SK-N-SH (cell line): ENCODE data around the gene NLRP1. TPM values are rescaled to one million over a fixed set of nuclear protein-coding genes. Genes with fewer than 3 reads are reported as not detected.

ENCODE experiments used
- CTCF ChIA-PET: fragments of 300-600, 350-600 bp; formaldehyde crosslinking; extraction: SDS; loops from one replicate; lab custom pipeline; 2021; lab: Yijun Ruan, JAX
- POLR2A ChIA-PET: fragments of 350-600 bp; sonication (Branson Sonifier 250); formaldehyde crosslinking; extraction: SDS; loops from one replicate; lab custom pipeline; 2020; ENCODE audit warnings: antibody characterized with exemption, inconsistent platforms; lab: Yijun Ruan, JAX
- DNase-seq: peaks from one replicate; pipeline ENCODE4 v3.0.0; 2012
- H2AFZ ChIP-seq: fragments of 200-600 bp; sonication (generic); 2 replicates; pipeline ENCODE4 v1.8.1; 2016; ENCODE audit warnings: antibody characterized with exemption, mild to moderate bottlenecking, low read depth
- H3F3A ChIP-seq: fragments of 200-600 bp; sonication (generic); replicated peaks from 2 replicates; pipeline ENCODE3; 2016; ENCODE audit warnings: antibody characterized with exemption, mild to moderate bottlenecking; ENCODE audit not compliant: insufficient read depth
- H3K27ac ChIP-seq, 2 experiments: fragments of 200-500 bp in 1 of 2; fragments of 200-600 bp in 1 of 2; sonication (Bioruptor generic) in 1 of 2; sonication (generic), shearing (Covaris generic) in 1 of 2; 2 replicates each; pipeline versions ENCODE4 v1.5.1 to v1.6.1; 2014 to 2016; ENCODE audit warnings: low read depth in 2 of 2, inconsistent platforms in 1 of 2, low read length in 1 of 2, mild to moderate bottlenecking in 1 of 2, mixed read lengths in 1 of 2
- H3K27me3 ChIP-seq: fragments of 200-600 bp; sonication (generic), shearing (Covaris generic); 2 replicates; pipeline ENCODE4 v1.6.1; 2016; ENCODE audit warnings: mixed run types; ENCODE audit not compliant: insufficient read depth
- H3K36me3 ChIP-seq, 2 experiments: fragments of 200-500 bp in 1 of 2; fragments of 200-600 bp in 1 of 2; sonication (Bioruptor generic) in 1 of 2; sonication (generic) in 1 of 2; replicated peaks in 1 of 2; 2 replicates each; pipeline versions ENCODE3 to v1.5.1; 2014 to 2016; ENCODE audit warnings: low read length in 1 of 2, mild to moderate bottlenecking in 1 of 2; ENCODE audit not compliant: insufficient read depth in 2 of 2, control insufficient read depth in 1 of 2
- H3K4me1 ChIP-seq, 2 experiments: fragments of 200-500 bp in 1 of 2; fragments of 200-600 bp in 1 of 2; sonication (Bioruptor generic) in 1 of 2; sonication (generic), shearing (Covaris generic) in 1 of 2; 2 replicates each; pipeline versions ENCODE4 v1.5.1 to v1.6.1; 2014 to 2016; ENCODE audit warnings: low read depth in 1 of 2, low read length in 1 of 2, mixed run types in 1 of 2; ENCODE audit not compliant: insufficient read depth in 2 of 2, control insufficient read depth in 1 of 2
- H3K4me2 ChIP-seq: fragments of 200-600 bp; sonication (generic), shearing (Covaris generic); 2 replicates; pipeline ENCODE4 v1.6.1; 2017; ENCODE audit warnings: mixed run types
- H3K4me3 ChIP-seq, 2 experiments: fragments of 200-500 bp in 1 of 2; fragments of 200-600 bp in 1 of 2; sonication (Bioruptor generic) in 1 of 2; sonication (generic), shearing (Covaris generic) in 1 of 2; 2 replicates each; pipeline versions ENCODE4 v1.5.1 to v1.8.1; 2014 to 2016; ENCODE audit warnings: low read depth in 2 of 2, inconsistent platforms in 1 of 2, low read length in 1 of 2, mild to moderate bottlenecking in 1 of 2, mixed read lengths in 1 of 2, moderate library complexity in 1 of 2
- H3K79me2 ChIP-seq: fragments of 200-600 bp; sonication (generic); 2 replicates; pipeline ENCODE4 v1.8.1; 2017; ENCODE audit warnings: mild to moderate bottlenecking; ENCODE audit not compliant: insufficient read depth
- H3K9ac ChIP-seq: fragments of 200-600 bp; sonication (generic); 2 replicates; pipeline ENCODE4 v1.6.1; 2017; ENCODE audit warnings: mixed run types
- H3K9me2 ChIP-seq: fragments of 200-600 bp; sonication (generic); 2 replicates; pipeline ENCODE4 v1.6.1; 2017; ENCODE audit warnings: mixed run types
- H3K9me3 ChIP-seq: fragments of 200-600 bp; sonication (generic); 2 replicates; pipeline ENCODE4 v1.6.1; 2017; ENCODE audit warnings: mixed run types, mild to moderate bottlenecking, moderate library complexity
- H4K20me1 ChIP-seq: fragments of 200-600 bp; sonication (generic); 2 replicates; pipeline ENCODE4 v1.6.1; 2017; ENCODE audit warnings: mild to moderate bottlenecking, mixed run types; ENCODE audit not compliant: insufficient read depth
- FOSL2 ChIP-seq: IDR thresholded peaks from 2 replicates; pipeline ENCODE4 v1.4.0; 2012; ENCODE audit warnings: low read depth, mild to moderate bottlenecking, moderate library complexity, borderline replicate concordance
- FOXM1 ChIP-seq: IDR thresholded peaks from 2 replicates; pipeline ENCODE4 v1.4.0; 2012; ENCODE audit warnings: low read depth, mild to moderate bottlenecking
- MXI1 ChIP-seq: IDR thresholded peaks from 2 replicates; pipeline ENCODE4 v1.6.1; 2012; ENCODE audit warnings: mild to moderate bottlenecking, low read depth, low read length, improper control_type of control experiment
- POLR2AphosphoS5 ChIP-seq: IDR thresholded peaks from 2 replicates; pipeline ENCODE4 v1.6.1; 2012; ENCODE audit warnings: low read depth, low read length
- RAD21 ChIP-seq: IDR thresholded peaks from 2 replicates; pipeline ENCODE4 v1.6.1; 2012; ENCODE audit warnings: mild to moderate bottlenecking, low read length
- REST ChIP-seq: IDR thresholded peaks from 2 replicates; pipeline ENCODE4 v1.6.1; 2012; ENCODE audit warnings: mild to moderate bottlenecking, low read depth, low read length, moderate library complexity
- RXRA ChIP-seq: IDR thresholded peaks from 2 replicates; pipeline ENCODE4 v1.4.0; 2012; ENCODE audit warnings: low read depth, mild to moderate bottlenecking, borderline replicate concordance
- SMC3 ChIP-seq: IDR thresholded peaks from 2 replicates; pipeline ENCODE4 v1.6.1; 2012; ENCODE audit warnings: low read depth, low read length, improper control_type of control experiment
- USF2 ChIP-seq: fragments of 150-350 bp; IDR thresholded peaks from 2 replicates; pipeline ENCODE4 v1.6.1; 2017; ENCODE audit warnings: antibody characterized with exemption, low read length, low read depth, borderline replicate concordance
- ZBTB33 ChIP-seq: IDR thresholded peaks from 2 replicates; pipeline ENCODE4 v1.4.0; 2012; ENCODE audit warnings: low read depth, borderline replicate concordance
- WGBS: methylation state at CpG from one replicate; pipeline ENCODE4 v1.1.6; 2017; ENCODE audit warnings: low lambda C conversion rate; 5-methylcytosine and 5-hydroxymethylcytosine counted together
- polyA plus RNA-seq, 3 experiments: library from polyadenylated mRNA; depleted of rRNA; stranded (reverse); fragments of >200 nt; gene quantifications; 2 replicates each; pipeline ENCODE4 v1.2.3, GENCODE V29; 2012
- TF ChIP-seq, protein P1 (sequence below): IDR thresholded peaks from 2 replicates; pipeline ENCODE4; 2012
- TF ChIP-seq, protein P2 (sequence below): fragments of 200-600 bp; sonication (generic); IDR thresholded peaks from 2 replicates; pipeline ENCODE4 v1.6.1; 2017; ENCODE audit warnings: antibody characterized with exemption, mild to moderate bottlenecking, moderate library complexity

NLRP1 gene
- polyA plus RNA-seq, 1 of the 3 experiments (the other 2 are of a cell fraction), result 51.4 TPM

DNA sequence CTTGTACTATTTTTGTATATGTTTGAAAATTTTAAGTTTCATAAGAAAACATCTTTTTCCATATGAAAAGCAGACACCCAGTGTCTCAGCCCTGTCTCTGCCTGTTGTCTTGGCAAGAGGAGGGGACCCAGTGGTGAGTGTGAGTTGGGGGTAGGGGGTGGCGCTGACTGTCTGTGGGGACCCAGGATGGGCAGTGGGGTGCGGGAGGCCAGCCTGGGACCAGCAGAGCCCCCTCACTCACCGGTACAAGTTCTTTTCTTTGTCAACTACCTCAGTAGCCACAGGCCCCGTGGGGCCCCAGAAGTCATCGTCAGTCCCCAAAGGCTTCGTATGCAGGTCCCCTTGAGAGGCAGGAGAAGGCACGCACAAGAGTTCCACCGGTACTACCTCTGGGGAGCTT is 51.7 kb downstream of the NLRP1 start:
- peaks cover 8% of the 10 kb centered on the region for H3F3A ChIP-seq
- H2AFZ ChIP-seq, result no peak overlapping the region
- no peak overlapping the region for H3K9ac ChIP-seq
- no peak overlapping the region for H3K4me2 ChIP-seq
- TF ChIP-seq USF2, result no peak
- TF ChIP-seq RXRA, result no peak
- TF ChIP-seq, protein P1, sequence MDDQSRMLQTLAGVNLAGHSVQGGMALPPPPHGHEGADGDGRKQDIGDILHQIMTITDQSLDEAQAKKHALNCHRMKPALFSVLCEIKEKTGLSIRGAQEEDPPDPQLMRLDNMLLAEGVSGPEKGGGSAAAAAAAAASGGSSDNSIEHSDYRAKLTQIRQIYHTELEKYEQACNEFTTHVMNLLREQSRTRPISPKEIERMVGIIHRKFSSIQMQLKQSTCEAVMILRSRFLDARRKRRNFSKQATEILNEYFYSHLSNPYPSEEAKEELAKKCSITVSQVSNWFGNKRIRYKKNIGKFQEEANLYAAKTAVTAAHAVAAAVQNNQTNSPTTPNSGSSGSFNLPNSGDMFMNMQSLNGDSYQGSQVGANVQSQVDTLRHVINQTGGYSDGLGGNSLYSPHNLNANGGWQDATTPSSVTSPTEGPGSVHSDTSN, result no peak
- TF ChIP-seq POLR2AphosphoS5, result no peak
- TF ChIP-seq SMC3, result no peak
- no peak for TF ChIP-seq REST
- no peak for TF ChIP-seq FOSL2
- no peak for TF ChIP-seq ZBTB33
- no peak for TF ChIP-seq MXI1
- TF ChIP-seq FOXM1, result no peak
- TF ChIP-seq, protein P2, sequence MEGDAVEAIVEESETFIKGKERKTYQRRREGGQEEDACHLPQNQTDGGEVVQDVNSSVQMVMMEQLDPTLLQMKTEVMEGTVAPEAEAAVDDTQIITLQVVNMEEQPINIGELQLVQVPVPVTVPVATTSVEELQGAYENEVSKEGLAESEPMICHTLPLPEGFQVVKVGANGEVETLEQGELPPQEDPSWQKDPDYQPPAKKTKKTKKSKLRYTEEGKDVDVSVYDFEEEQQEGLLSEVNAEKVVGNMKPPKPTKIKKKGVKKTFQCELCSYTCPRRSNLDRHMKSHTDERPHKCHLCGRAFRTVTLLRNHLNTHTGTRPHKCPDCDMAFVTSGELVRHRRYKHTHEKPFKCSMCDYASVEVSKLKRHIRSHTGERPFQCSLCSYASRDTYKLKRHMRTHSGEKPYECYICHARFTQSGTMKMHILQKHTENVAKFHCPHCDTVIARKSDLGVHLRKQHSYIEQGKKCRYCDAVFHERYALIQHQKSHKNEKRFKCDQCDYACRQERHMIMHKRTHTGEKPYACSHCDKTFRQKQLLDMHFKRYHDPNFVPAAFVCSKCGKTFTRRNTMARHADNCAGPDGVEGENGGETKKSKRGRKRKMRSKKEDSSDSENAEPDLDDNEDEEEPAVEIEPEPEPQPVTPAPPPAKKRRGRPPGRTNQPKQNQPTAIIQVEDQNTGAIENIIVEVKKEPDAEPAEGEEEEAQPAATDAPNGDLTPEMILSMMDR, result no peak
- no peak for TF ChIP-seq RAD21
- TF ChIP-seq, all 33 proteins: peak for 0
- CTCF ChIA-PET, result interaction anchor here (0.9 kb wide), 1 partner anchor 15 kb away, joined by 4 read pairs; no protein-coding TSS in a partner anchor
- no peaks in the 10 kb centered on the region for H3K9me2 ChIP-seq
- no peaks in the 10 kb centered on the region for H3K27me3 ChIP-seq
- peaks cover 2 to 5% of the 10 kb centered on the region in 2 experiments; a peak in 2 of 4 replicates for H3K4me1 ChIP-seq
- peaks cover 0 to 4% of the 10 kb centered on the region in 2 experiments for H3K36me3 ChIP-seq
- POLR2A ChIA-PET, result no interaction called here
- no peak overlapping the region for H3K4me3 ChIP-seq
- no peaks in the 10 kb centered on the region for H3K9me3 ChIP-seq
- H3K27ac ChIP-seq, result no peak overlapping the region
- 65% methylated on average over 7 of the region's 8 CpGs for WGBS
- no peaks in the 10 kb centered on the region for H3K79me2 ChIP-seq
- no peak for DNase-seq
- no peaks in the 10 kb centered on the region for H4K20me1 ChIP-seq
